Thoracic aorta (tissue), 2 donors: ENCODE measurements around the gene LST1. TPM values are rescaled to one million over a fixed set of nuclear protein-coding genes. Genes with fewer than 3 reads are reported as not detected.

Source experiments
- ATAC-seq: fragments of 150-250 bp; one replicate; pipeline ENCODE4 v1.8.0; 2017; ENCODE audit warnings: low read depth; ENCODE audit not compliant: insufficient number of reproducible peaks, low FRiP score
- DNase-seq: peaks from one replicate; pipeline ENCODE4 v3.0.0-alpha.2; 2020; ENCODE audit warnings: low spot score
- H3K27ac ChIP-seq, 2 donors: fragments of 200-600 bp; sonication (generic); 1 replicate in 1 of 2; 2 replicates in 1 of 2; pipeline ENCODE4 v1.5.1; 2016; ENCODE audit warnings: mild to moderate bottlenecking in 2 of 2, moderate library complexity in 2 of 2
- H3K27me3 ChIP-seq: fragments of 200-600 bp; sonication (generic); replicated peaks from 2 replicates; pipeline ENCODE4 v1.6.0; 2016; ENCODE audit warnings: mild to moderate bottlenecking; ENCODE audit not compliant: insufficient read depth
- H3K36me3 ChIP-seq: fragments of 200-600 bp; sonication (generic); one replicate; pipeline ENCODE4 v1.5.1; 2016
- H3K4me1 ChIP-seq, 2 donors: fragments of 200-600 bp; sonication (generic); 1 replicate in 1 of 2; 2 replicates in 1 of 2; pipeline versions ENCODE4 v1.5.1 to v1.6.0; 2016; ENCODE audit warnings: low read depth in 2 of 2, mild to moderate bottlenecking in 1 of 2; ENCODE audit not compliant: control insufficient read depth in 1 of 2
- H3K4me3 ChIP-seq: fragments of 200-600 bp; sonication (generic); 2 replicates; pipeline ENCODE4 v1.5.1; 2016; ENCODE audit warnings: mild to moderate bottlenecking
- H3K9me3 ChIP-seq: fragments of 200-600 bp; sonication (generic); 2 replicates; pipeline ENCODE4 v1.5.1; 2016
- total RNA-seq, 2 donors: library from RNA; depleted of rRNA; stranded (reverse); fragments of >200 nt; gene quantifications; one replicate each; pipeline versions ENCODE4 v1.1.0 to v1.2.3, GENCODE V29; 2016
- TF ChIP-seq, protein P1 (sequence below): fragments of 200-600 bp; sonication (generic); IDR thresholded peaks from one replicate; pipeline ENCODE4 v1.5.1; 2019; ENCODE audit warnings: antibody characterized with exemption

Gene LST1
- total RNA-seq, 2 donors from 2014 or later = 4.9 to 37.9 TPM

GRCh38 chr6:31558318-31558625 lies 27.8 kb upstream of the LST1 start:
- DNase-seq (no peak), ATAC-seq (no peak)
- Histone ChIP-seq H3K4me1 (peaks cover 12 to 24% of the 10 kb centered on the region in 2 donors), H3K36me3 (peaks cover 23% of the 10 kb centered on the region), H3K27me3 (no peaks in the 10 kb centered on the region), H3K27ac (no peak overlapping the region), H3K4me3 (no peak overlapping the region), H3K9me3 (no peaks in the 10 kb centered on the region)
- TF ChIP-seq, protein P1, sequence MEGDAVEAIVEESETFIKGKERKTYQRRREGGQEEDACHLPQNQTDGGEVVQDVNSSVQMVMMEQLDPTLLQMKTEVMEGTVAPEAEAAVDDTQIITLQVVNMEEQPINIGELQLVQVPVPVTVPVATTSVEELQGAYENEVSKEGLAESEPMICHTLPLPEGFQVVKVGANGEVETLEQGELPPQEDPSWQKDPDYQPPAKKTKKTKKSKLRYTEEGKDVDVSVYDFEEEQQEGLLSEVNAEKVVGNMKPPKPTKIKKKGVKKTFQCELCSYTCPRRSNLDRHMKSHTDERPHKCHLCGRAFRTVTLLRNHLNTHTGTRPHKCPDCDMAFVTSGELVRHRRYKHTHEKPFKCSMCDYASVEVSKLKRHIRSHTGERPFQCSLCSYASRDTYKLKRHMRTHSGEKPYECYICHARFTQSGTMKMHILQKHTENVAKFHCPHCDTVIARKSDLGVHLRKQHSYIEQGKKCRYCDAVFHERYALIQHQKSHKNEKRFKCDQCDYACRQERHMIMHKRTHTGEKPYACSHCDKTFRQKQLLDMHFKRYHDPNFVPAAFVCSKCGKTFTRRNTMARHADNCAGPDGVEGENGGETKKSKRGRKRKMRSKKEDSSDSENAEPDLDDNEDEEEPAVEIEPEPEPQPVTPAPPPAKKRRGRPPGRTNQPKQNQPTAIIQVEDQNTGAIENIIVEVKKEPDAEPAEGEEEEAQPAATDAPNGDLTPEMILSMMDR = no peak

- ATAC-seq (no peak), DNase-seq (no peak)
- Histone ChIP-seq H3K27ac (peak overlapping the region in 1 of 2 donors; percentile 41), H3K4me3 (peak overlapping the region; percentile 13), H3K4me1 (peaks cover 12 to 24% of the 10 kb centered on the region in 2 donors), H3K36me3 (peaks cover 23% of the 10 kb centered on the region), H3K27me3 (no peaks in the 10 kb centered on the region), H3K9me3 (no peaks in the 10 kb centered on the region)
- TF ChIP-seq, protein P1 = no peak
Observed at GRCh38 chr6:31558631-31559500, 27.2 kb upstream of the LST1 start.

- Histone ChIP-seq H3K9me3 (no peaks in the 10 kb centered on the region), H3K36me3 (peaks cover 23% of the 10 kb centered on the region), H3K4me1 (peaks cover 12 to 24% of the 10 kb centered on the region in 2 donors), H3K27ac (peak overlapping the region in 1 of 2 donors; percentile 41), H3K4me3 (peak overlapping the region; percentile 13), H3K27me3 (no peaks in the 10 kb centered on the region)
- ATAC-seq (no peak), DNase-seq (no peak)
- TF ChIP-seq, protein P1 = no peak
Observed at GRCh38 chr6:31559606-31559957, 26.5 kb upstream of the LST1 start.

- no peaks in the 10 kb centered on the region for H3K27me3 ChIP-seq
- ATAC-seq (no peak), DNase-seq (no peak)
- H3K4me3 ChIP-seq = no peak overlapping the region
- H3K36me3 ChIP-seq = peaks cover 23% of the 10 kb centered on the region
- H3K9me3 ChIP-seq = no peaks in the 10 kb centered on the region
- TF ChIP-seq, protein P1 = no peak
- H3K4me1 ChIP-seq = peaks cover 12 to 24% of the 10 kb centered on the region in 2 donors
- peak overlapping the region in 1 of 2 donors; percentile 41 for H3K27ac ChIP-seq
Observed at GRCh38 chr6:31559958-31560696, 25.9 kb upstream of the LST1 start.

DNA sequence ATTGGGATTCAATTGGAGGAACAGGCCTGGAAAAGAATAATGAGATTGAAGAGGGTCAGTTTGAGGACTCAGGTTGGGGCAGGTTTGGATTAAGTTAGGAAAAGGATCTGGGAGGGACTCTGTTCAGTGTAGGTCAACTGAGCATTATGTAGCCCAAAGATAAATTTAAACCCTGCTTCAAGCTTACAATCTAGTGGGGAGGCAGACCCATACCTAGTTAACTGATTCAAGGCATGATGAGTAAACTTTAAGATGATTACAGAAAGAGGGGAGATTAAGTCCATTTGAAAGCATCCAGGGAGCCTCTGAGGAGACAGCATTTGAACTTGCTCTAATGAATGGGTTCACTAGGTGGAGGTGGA lies 25.4 kb upstream of the LST1 start:
- peaks cover 12 to 24% of the 10 kb centered on the region in 2 donors for H3K4me1 ChIP-seq
- DNase-seq = no peak

More for the DNA sequence above, 25.4 kb upstream of the LST1 start:
- H3K27ac ChIP-seq = peak overlapping the region in 1 of 2 donors; percentile 41
- H3K9me3 ChIP-seq = no peaks in the 10 kb centered on the region
- no peaks in the 10 kb centered on the region for H3K27me3 ChIP-seq
- no peak for ATAC-seq
- TF ChIP-seq, protein P1 = no peak
- peaks cover 23% of the 10 kb centered on the region for H3K36me3 ChIP-seq
- no peak overlapping the region for H3K4me3 ChIP-seq
